Left lung (tissue), 10 donors: ENCODE results near the gene ANKRD50. TPM values are rescaled to one million over a fixed set of nuclear protein-coding genes. Genes with fewer than 3 reads are reported as not detected.

Experiments
- ATAC-seq: fragments of 200-7000 bp; cut with Tn5 transposase; one replicate; pipeline ENCODE4 v1.9.1; 2020; ENCODE audit warnings: moderate library complexity
- DNase-seq, 4 donors: peaks; one replicate each; pipeline ENCODE4 v3.0.0-alpha.2; 2013 to 2020
- H3K27ac ChIP-seq, 2 donors: fragments of 200-600 bp; sonication (generic) in 1 of 2; one replicate each; pipeline versions ENCODE4 v1.5.0 to v1.8.0; 2020 to 2021
- H3K27me3 ChIP-seq, 2 donors: fragments of 200-600 bp; sonication (generic) in 1 of 2; one replicate each; pipeline versions ENCODE4 v1.5.0 to v1.8.0; 2020 to 2021
- H3K36me3 ChIP-seq, 2 donors: fragments of 200-600 bp; sonication (generic) in 1 of 2; one replicate each; pipeline versions ENCODE4 v1.5.0 to v1.8.0; 2020 to 2021
- H3K4me1 ChIP-seq, 2 donors: fragments of 200-600 bp; one replicate each; pipeline ENCODE4 v1.8.0; 2021
- H3K4me3 ChIP-seq, 2 donors: fragments of 200-600 bp; sonication (generic) in 1 of 2; one replicate each; pipeline versions ENCODE4 v1.5.0 to v1.8.0; 2020 to 2021; ENCODE audit warnings: mild to moderate bottlenecking in 1 of 2
- H3K9me3 ChIP-seq, 2 donors: fragments of 200-600 bp; sonication (generic) in 1 of 2; one replicate each; pipeline versions ENCODE4 v1.5.0 to v1.8.0; 2020 to 2021
- intact Hi-C, 2 donors: fragments of 100-400 bp; cut with DNase I; formaldehyde crosslinking; loops; one replicate each; pipeline versions ENCODE4 v1.11.2 to v1.14.2; 2022
- polyA plus RNA-seq, 6 donors: library from polyadenylated mRNA; unstranded; fragments of 120-200 nt; gene quantifications; one replicate each; pipeline ENCODE4 v1.2.1, GENCODE V29; 2013; ENCODE audit not compliant: insufficient read length in 6 of 6
- total RNA-seq, 2 donors: library from RNA; stranded (reverse); fragmentation: NEBNext Ultra II Directional; extraction: Animal tissue kit (Norgen Biotek cat#: 25700); gene quantifications; one replicate each; pipeline ENCODE4 v1.2.1, GENCODE V29; 2021
- TF ChIP-seq, protein P1 (sequence below), 2 donors: fragments of 200-600 bp; sonication (generic) in 1 of 2; IDR thresholded peaks; one replicate each; pipeline versions ENCODE4 v1.5.0 to v1.8.0; 2021; ENCODE audit warnings: antibody characterized with exemption in 2 of 2
- donor health status: DM: no; HTN: yes; CAD: no.
- donor health status: DM: no; HTN: no; CAD: no.

ANKRD50 gene
- total and polyA plus RNA-seq, 8 donors = 20.8 to 70.6 (median 63.1) TPM

DNA sequence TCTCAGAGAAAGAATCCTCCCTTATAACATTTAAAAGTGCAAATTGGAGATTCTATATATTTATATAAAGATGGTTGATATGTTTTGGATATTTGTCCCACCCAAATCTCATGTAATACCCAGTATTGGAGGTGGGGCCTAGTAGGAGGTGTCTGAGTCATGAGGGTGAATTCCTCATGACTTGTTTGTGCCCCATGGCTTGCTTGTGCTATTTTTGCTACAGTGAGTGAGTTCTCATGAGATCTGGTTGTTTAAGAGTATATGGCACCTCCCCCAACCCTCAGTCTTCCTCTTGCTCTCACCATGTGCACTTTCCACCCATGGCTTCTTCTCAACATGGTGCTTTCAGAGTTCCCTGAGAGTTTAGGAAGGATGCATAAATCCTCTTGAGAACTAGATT is 9.5 kb upstream of the ANKRD50 start:
- no peaks in the 10 kb centered on the region for H3K36me3 ChIP-seq
- H3K4me3 ChIP-seq = no peak overlapping the region
- H3K27ac ChIP-seq = no peak overlapping the region
- no peaks in the 10 kb centered on the region for H3K27me3 ChIP-seq
- no peak for ATAC-seq
- DNase-seq = no peak
- TF ChIP-seq, protein P1, sequence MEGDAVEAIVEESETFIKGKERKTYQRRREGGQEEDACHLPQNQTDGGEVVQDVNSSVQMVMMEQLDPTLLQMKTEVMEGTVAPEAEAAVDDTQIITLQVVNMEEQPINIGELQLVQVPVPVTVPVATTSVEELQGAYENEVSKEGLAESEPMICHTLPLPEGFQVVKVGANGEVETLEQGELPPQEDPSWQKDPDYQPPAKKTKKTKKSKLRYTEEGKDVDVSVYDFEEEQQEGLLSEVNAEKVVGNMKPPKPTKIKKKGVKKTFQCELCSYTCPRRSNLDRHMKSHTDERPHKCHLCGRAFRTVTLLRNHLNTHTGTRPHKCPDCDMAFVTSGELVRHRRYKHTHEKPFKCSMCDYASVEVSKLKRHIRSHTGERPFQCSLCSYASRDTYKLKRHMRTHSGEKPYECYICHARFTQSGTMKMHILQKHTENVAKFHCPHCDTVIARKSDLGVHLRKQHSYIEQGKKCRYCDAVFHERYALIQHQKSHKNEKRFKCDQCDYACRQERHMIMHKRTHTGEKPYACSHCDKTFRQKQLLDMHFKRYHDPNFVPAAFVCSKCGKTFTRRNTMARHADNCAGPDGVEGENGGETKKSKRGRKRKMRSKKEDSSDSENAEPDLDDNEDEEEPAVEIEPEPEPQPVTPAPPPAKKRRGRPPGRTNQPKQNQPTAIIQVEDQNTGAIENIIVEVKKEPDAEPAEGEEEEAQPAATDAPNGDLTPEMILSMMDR (IDR thresholded peaks at IDR 0.05) = no peak
- intact Hi-C loops = no loop called here
- H3K9me3 ChIP-seq = no peaks in the 10 kb centered on the region
- H3K4me1 ChIP-seq = no peaks in the 10 kb centered on the region

DNA sequence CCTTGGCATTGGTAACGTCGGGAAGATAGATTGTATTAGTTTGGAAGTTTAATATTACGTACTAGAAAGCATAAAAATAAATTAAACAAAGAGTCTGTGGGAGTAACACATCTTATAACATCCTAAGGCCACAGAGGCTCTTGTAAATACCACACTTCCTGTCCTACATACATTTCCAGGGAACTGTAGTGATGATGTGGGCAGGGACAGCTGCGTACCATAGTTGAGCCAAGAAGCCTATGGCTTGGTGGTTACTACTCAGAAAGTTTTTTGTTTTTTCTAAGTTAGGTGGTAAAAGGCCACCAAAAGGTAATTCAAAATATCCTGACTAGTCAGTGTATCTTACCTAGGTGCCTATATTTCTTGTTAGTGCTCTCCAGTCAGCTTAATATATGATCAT is 4.6 kb upstream of the ANKRD50 start:
- no peak overlapping the region for H3K27ac ChIP-seq
- H3K4me3 ChIP-seq = no peak overlapping the region
- ATAC-seq = no peak
- no peak for DNase-seq
- no peaks in the 10 kb centered on the region for H3K36me3 ChIP-seq
- no peaks in the 10 kb centered on the region for H3K27me3 ChIP-seq
- intact Hi-C loops = no loop called here
- TF ChIP-seq, protein P1 (IDR thresholded peaks at IDR 0.05) = no peak
- H3K4me1 ChIP-seq = peaks cover 0 to 11% of the 10 kb centered on the region in 2 donors
- no peaks in the 10 kb centered on the region for H3K9me3 ChIP-seq

DNA sequence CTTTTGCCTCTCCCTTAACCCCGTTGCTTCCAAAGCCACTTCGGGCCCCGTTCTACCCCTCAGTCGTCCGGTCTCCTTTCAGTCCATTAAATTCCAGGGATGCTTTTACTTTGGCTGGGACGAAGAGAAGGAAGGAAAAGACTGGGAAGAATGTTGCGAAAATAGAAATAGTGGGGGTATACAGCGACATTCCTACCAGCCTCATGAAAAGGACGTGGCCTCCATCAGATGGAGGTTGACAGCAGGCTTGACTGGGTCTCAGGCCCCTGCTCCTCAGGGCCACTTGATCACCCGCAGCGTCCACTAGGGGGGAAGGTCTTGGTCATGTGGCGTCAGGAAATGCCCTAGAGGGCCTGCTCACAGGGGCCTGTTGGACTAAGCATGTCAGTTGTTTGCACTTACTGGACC is 657 bp upstream of the ANKRD50 start:
- intact Hi-C loops = no loop called here
- Histone ChIP-seq H3K27ac (peak overlapping the region; percentile 96 to 97), H3K4me3 (peak overlapping the region; percentile 75 to 80), H3K9me3 (no peaks in the 10 kb centered on the region), H3K36me3 (no peaks in the 10 kb centered on the region), H3K4me1 (peaks cover 0 to 45% of the 10 kb centered on the region in 2 donors), H3K27me3 (no peaks in the 10 kb centered on the region)
- DNase-seq (peak in 3 of 4 donors; percentile 78 to 88 (median 82)), ATAC-seq (peak; percentile 54)
- TF ChIP-seq, protein P1 (IDR thresholded peaks at IDR 0.05) = peak; percentile 47 to 65

GRCh38 chr4:124711471-124712371 is 811 bp downstream of the ANKRD50 start:
- TF ChIP-seq, protein P1 (IDR thresholded peaks at IDR 0.05) = no peak
- intact Hi-C loops = no loop called here
- DNase-seq (peak in 3 of 4 donors; percentile 71 to 78 (median 76)), ATAC-seq (peak; percentile 65)
- H3K4me1 ChIP-seq = peaks cover 0 to 49% of the 10 kb centered on the region in 2 donors
- no peaks in the 10 kb centered on the region for H3K36me3 ChIP-seq
- H3K4me3 ChIP-seq = peak overlapping the region; percentile 75 to 80
- H3K9me3 ChIP-seq = no peaks in the 10 kb centered on the region
- H3K27me3 ChIP-seq = no peaks in the 10 kb centered on the region
- H3K27ac ChIP-seq = peak overlapping the region; percentile 96 to 97

DNA sequence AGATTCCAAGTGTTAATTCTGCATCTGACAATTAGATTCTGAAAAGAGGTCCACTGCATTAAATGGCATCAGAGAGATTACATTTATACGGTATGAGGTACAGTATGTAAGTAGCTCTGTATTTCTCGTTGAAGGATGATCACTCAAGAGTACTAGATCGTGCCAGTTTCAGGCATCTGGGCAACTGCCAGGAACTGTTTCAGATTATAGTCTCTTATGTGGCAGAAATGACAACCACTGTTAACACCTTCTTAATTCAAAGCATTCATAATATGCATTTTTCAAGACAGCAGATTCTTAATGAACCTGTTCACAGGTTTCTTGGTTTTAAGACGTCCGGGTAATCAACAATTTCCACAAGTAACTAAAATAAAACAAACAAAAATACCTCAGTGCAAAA is 1.6 kb downstream of the ANKRD50 start:
- TF ChIP-seq, protein P1 (IDR thresholded peaks at IDR 0.05) = no peak
- Histone ChIP-seq H3K27me3 (no peaks in the 10 kb centered on the region), H3K4me3 (peak overlapping the region; percentile 75 to 80), H3K36me3 (no peaks in the 10 kb centered on the region), H3K9me3 (no peaks in the 10 kb centered on the region), H3K27ac (peak overlapping the region; percentile 96 to 97), H3K4me1 (peaks cover 0 to 49% of the 10 kb centered on the region in 2 donors)
- peak in 1 of 4 donors; percentile 24 for DNase-seq
- intact Hi-C loops = no loop called here
- peak; percentile 2 for ATAC-seq
